ENCODE measurements around the gene MPHOSPH6. TPM values are rescaled to one million over a fixed set of nuclear protein-coding genes. Genes with fewer than 3 reads are reported as not detected.

The MPHOSPH6 gene
- total RNA-seq, 1 donor from 2014 or later = 31.6 TPM

DNA sequence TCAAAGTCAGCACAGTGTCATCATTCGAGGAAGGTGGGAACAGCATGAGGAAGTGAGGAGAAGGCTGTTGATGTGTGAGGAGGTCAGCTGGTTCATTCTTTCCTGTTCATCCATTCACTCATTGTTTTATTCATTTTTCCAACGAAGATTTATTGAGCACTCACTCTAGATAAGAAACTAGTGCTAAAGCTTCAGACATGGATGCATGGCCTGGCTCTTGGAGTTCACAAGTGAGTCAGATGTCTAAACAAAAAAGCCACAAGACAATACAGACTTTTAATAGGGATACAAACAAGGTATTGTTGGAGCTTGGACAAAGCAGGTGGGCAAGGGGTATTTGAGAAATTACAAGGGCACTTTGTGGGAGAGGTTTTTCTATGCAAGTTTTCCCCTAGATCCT, 31.3 kb upstream of the MPHOSPH6 start:
- Mint-ChIP-seq H3K9me3 (peaks cover 3% of the 10 kb centered on the region), H3K4me1 (no peaks in the 10 kb centered on the region), H3K4me3 (no peak overlapping the region), H3K27ac (no peak overlapping the region), H3K27me3 (peaks cover 8% of the 10 kb centered on the region), H3K36me3 (ENCODE audit: low read depth) (no peaks in the 10 kb centered on the region)
- DNase-seq (no peak), ATAC-seq (ENCODE audit: low read depth) (no peak)
- intact Hi-C loops (cut with micrococcal nuclease) = no loop called here
- TF ChIP-seq, protein P1, sequence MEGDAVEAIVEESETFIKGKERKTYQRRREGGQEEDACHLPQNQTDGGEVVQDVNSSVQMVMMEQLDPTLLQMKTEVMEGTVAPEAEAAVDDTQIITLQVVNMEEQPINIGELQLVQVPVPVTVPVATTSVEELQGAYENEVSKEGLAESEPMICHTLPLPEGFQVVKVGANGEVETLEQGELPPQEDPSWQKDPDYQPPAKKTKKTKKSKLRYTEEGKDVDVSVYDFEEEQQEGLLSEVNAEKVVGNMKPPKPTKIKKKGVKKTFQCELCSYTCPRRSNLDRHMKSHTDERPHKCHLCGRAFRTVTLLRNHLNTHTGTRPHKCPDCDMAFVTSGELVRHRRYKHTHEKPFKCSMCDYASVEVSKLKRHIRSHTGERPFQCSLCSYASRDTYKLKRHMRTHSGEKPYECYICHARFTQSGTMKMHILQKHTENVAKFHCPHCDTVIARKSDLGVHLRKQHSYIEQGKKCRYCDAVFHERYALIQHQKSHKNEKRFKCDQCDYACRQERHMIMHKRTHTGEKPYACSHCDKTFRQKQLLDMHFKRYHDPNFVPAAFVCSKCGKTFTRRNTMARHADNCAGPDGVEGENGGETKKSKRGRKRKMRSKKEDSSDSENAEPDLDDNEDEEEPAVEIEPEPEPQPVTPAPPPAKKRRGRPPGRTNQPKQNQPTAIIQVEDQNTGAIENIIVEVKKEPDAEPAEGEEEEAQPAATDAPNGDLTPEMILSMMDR (IDR thresholded peaks at IDR 0.05) = no peak
- CTCF ChIA-PET = no interaction called here
- POLR2A ChIA-PET = no interaction called here

DNA sequence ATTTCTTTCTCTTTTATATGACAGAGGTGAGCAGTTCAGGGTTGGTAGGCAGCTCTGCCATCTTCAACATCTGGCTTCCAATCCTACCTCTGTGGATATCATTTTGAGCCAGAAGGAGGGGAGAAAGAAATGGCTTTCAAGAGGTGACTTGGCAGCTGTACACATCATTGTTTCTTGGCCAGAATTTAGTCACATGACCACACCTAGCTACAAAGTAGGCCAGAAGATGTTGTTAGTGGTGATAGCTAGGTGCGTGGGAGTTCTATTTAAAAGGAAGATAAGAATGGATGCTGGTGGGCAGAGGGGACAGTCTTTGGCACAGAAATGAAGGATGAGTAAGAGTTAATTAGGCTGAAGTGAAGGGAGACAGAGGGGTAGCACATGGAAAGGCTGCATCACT, 29.2 kb upstream of the MPHOSPH6 start:
- no peak for ATAC-seq (ENCODE audit: low read depth)
- H3K4me1 Mint-ChIP-seq = peaks cover 6% of the 10 kb centered on the region

DNA sequence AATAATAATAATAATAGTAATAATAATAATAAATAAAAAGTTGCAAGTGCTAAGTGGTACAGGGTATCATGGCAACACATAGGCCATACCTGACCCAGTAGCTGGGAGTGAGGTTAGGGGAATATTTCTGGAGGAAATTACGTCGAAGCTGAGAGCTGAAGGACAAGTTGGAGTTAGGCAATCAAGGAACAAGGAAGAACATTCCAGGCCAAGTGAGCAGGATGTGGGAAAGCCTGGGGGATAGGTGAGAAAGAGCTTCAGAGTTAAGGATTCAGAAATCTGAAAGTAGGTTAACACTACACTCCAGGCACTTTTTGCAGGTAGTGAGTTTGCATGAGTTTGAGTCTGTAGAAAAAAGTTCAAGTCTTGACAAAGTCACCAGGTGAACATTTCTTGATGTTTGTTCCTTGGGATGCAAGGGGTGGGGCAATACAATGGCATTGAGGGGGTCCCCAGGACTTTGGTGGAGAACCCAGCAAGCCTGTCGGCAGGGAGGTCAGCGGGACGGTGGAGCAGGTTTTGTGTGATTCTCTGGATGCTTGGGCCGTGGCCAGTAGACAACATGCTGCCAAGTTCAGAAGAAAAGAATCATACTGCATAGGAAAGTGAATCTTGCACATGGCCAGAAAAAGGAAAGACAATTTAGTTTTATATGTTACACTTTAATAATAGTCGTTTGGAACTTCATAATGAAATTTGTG, 27.7 kb upstream of the MPHOSPH6 start:
- Mint-ChIP-seq H3K36me3 (ENCODE audit: low read depth) (no peaks in the 10 kb centered on the region), H3K27ac (no peak overlapping the region), H3K27me3 (peaks cover 8% of the 10 kb centered on the region), H3K4me1 (peaks cover 10% of the 10 kb centered on the region), H3K4me3 (no peak overlapping the region), H3K9me3 (peaks cover 3% of the 10 kb centered on the region)
- no peak for DNase-seq
- TF ChIP-seq, protein P1 (IDR thresholded peaks at IDR 0.05) = no peak
- CTCF ChIA-PET = no interaction called here
- intact Hi-C loops (cut with micrococcal nuclease) = loop anchor here (2.0 kb wide), 1 partner anchor 27 kb away; the partner anchor contains the start of gene MPHOSPH6
- ATAC-seq (ENCODE audit: low read depth) = no peak
- POLR2A ChIA-PET = no interaction called here

More for the DNA sequence above, 29.2 kb upstream of the MPHOSPH6 start:
- intact Hi-C loops (cut with micrococcal nuclease) = no loop called here
- no peak overlapping the region for H3K4me3 Mint-ChIP-seq
- no peak for DNase-seq
- H3K27ac Mint-ChIP-seq = no peak overlapping the region
- H3K27me3 Mint-ChIP-seq = peaks cover 8% of the 10 kb centered on the region
- peaks cover 3% of the 10 kb centered on the region for H3K9me3 Mint-ChIP-seq
- ChIA-PET POLR2A (no interaction called here), CTCF (no interaction called here)
- H3K36me3 Mint-ChIP-seq (ENCODE audit: low read depth) = no peaks in the 10 kb centered on the region
- TF ChIP-seq, protein P1 (IDR thresholded peaks at IDR 0.05) = no peak

DNA sequence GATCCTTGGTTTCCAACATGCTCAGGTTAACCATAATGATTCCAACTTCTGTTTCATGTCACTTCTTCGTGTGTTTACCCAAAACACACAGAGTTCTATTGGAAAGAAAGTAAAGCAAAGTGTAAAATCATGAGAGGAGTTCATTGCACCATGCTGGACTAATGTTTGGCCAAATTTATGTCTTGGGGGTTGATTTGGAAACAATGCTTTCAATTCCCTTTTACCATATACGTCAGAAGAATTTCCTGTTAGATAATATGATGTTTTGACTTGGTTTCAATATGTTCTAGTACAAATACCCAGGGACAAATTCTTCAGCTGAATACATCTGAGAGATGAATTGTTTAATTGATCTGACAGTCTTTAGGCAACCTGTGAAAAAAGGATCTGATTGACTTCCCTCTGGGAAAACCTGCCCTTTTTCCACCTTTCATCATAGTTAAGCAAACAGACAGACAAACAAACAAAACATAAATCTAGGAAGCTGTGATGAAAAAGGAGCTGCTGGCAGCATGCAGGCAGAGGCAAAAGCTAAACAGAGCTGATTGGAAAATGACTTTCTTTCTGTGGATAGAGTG, 26.0 kb upstream of the MPHOSPH6 start:
- TF ChIP-seq, protein P1 (IDR thresholded peaks at IDR 0.05) = no peak

DNA sequence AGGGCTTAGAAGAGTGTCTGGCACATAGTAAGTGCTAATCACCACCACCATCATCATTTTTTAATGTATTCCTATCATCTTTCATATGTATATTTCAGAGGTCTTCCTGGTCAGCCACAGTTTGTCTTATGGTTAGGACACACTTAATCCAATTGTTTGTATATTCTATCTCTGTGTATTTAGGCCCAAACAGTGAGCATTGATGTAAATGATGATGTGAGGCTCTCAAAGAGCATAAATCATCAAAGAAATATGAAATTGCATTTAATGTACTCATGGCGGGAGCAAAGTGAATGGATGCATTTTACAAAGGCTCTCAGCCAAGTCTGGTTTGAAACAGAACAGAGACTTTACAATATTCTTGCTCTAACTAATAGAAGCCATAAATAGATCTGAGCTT, 24.1 kb upstream of the MPHOSPH6 start:
- no peak for DNase-seq
- Mint-ChIP-seq H3K4me3 (no peak overlapping the region), H3K27me3 (peaks cover 17% of the 10 kb centered on the region), H3K4me1 (peaks cover 12% of the 10 kb centered on the region), H3K9me3 (no peaks in the 10 kb centered on the region), H3K36me3 (ENCODE audit: low read depth) (no peaks in the 10 kb centered on the region), H3K27ac (no peak overlapping the region)
- POLR2A ChIA-PET = no interaction called here
- ATAC-seq (ENCODE audit: low read depth) = no peak
- intact Hi-C loops (cut with micrococcal nuclease) = no loop called here
- TF ChIP-seq, protein P1 (IDR thresholded peaks at IDR 0.05) = no peak
- CTCF ChIA-PET = no interaction called here

More for the DNA sequence above, 26.0 kb upstream of the MPHOSPH6 start:
- ChIA-PET POLR2A (no interaction called here), CTCF (no interaction called here)
- no peak overlapping the region for H3K4me3 Mint-ChIP-seq
- H3K9me3 Mint-ChIP-seq = peaks cover 2% of the 10 kb centered on the region
- H3K27ac Mint-ChIP-seq = no peak overlapping the region
- intact Hi-C loops (cut with micrococcal nuclease) = loop anchor here (2.0 kb wide), 1 partner anchor 25 kb away; the partner anchor contains the start of gene MPHOSPH6
- ATAC-seq (ENCODE audit: low read depth) (no peak), DNase-seq (no peak)
- H3K36me3 Mint-ChIP-seq (ENCODE audit: low read depth) = no peaks in the 10 kb centered on the region
- peaks cover 4% of the 10 kb centered on the region for H3K27me3 Mint-ChIP-seq
- H3K4me1 Mint-ChIP-seq = peaks cover 12% of the 10 kb centered on the region

Measured in activated B cell treated with CpG ODN at 0.5 μM for 24 hours (primary cell).